ENCODE results near the gene CLDN15.

The CLDN15 gene

DNA sequence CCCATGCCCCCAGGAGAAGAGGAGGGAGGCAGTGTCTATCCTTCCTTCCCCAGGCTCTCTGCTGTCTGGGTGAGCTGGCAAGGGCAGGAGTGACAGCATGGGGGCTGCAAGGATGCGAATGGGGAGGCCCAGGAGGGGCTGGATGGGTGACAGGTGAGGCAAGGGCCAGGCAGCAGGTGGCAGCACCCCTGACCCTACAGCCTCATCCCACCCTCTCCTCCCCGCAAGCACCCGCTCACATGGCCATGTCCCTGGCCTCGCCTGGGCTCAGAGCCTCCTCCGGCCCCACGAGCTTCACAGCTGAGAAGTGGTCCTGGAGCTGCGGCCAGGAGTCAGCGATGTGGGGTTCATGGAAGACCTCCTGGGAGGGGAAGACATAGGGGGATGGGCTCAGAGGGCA, 25.6 kb downstream of the CLDN15 start:
- H3K4me3 ChIP-seq (ENCODE audit: low read depth, low read length), result no peak overlapping the region
- no peak for DNase-seq (ENCODE audit: low read depth, low spot score)
- in situ Hi-C loops (cut with HindIII; ENCODE audit: low sequenced_read_pairs), result no loop called here
- no peak for TF ChIP-seq CTCF (IDR thresholded peaks at IDR 0.05; ENCODE audit: low read depth, low read length)

- no peak for DNase-seq (ENCODE audit: low read depth, low spot score)
- TF ChIP-seq CTCF (IDR thresholded peaks at IDR 0.05; ENCODE audit: low read depth, low read length), result no peak
- H3K4me3 ChIP-seq (ENCODE audit: low read depth, low read length), result no peak overlapping the region
- in situ Hi-C loops (cut with HindIII; ENCODE audit: low sequenced_read_pairs), result no loop called here
These were observed 26.1 kb downstream of the CLDN15 start for GRCh38 chr7:101211501-101211900.

DNA sequence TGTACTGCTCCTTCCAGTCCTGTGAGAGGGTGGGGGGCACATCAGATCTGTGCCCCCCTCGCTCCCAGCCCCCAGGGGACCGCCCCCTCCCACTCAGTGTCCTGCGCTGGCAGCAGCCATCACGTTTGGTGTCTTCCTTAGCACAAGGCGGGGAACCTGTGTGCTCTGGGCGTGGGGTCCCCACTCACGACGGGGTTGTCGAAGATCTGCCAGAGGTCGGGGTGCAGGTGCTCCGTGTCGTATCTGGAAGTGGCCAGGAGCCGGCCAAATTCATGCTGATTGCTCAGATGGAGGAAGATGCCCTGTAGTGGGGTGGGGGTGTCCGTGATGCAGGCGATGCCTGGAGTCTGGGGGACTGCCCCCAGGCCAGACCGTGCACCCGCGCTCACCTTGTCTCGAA, 27.5 kb downstream of the CLDN15 start:
- in situ Hi-C loops (cut with HindIII; ENCODE audit: low sequenced_read_pairs), result no loop called here
- TF ChIP-seq CTCF (IDR thresholded peaks at IDR 0.05; ENCODE audit: low read depth, low read length), result no peak
- DNase-seq (ENCODE audit: low read depth, low spot score), result no peak
- H3K4me3 ChIP-seq (ENCODE audit: low read depth, low read length), result no peak overlapping the region

DNA sequence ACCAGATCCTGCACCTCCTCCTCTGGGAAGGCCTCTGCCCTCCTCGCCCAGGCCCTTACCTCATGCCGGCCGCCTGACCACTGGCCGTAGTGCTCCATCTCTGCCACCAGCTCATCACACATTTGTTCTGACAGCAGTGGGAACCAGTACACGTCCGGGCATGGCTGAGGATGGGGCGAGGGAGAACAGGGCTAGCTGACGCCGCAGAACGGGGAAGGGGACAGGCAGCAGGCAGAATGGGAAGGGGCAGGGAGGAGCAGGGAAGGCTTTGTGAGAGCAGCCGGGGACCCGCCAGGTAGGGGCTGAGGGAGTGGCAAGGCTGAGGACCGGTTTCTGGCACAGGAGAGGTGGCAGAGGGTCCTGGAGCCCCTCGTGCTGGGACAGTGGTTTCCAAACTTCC, 28.8 kb downstream of the CLDN15 start:
- no peak for DNase-seq (ENCODE audit: low read depth, low spot score)
- no peak overlapping the region for H3K4me3 ChIP-seq (ENCODE audit: low read depth, low read length)
- TF ChIP-seq CTCF (IDR thresholded peaks at IDR 0.05; ENCODE audit: low read depth, low read length), result no peak
- in situ Hi-C loops (cut with HindIII; ENCODE audit: low sequenced_read_pairs), result no loop called here

- in situ Hi-C loops (cut with HindIII; ENCODE audit: low sequenced_read_pairs), result no loop called here
- TF ChIP-seq CTCF (IDR thresholded peaks at IDR 0.05; ENCODE audit: low read depth, low read length), result no peak
- no peak overlapping the region for H3K4me3 ChIP-seq (ENCODE audit: low read depth, low read length)
- no peak for DNase-seq (ENCODE audit: low read depth, low spot score)
These were observed 30.1 kb downstream of the CLDN15 start for GRCh38 chr7:101207459-101207858.

- TF ChIP-seq CTCF (IDR thresholded peaks at IDR 0.05; ENCODE audit: low read depth, low read length), result no peak
- no peak overlapping the region for H3K4me3 ChIP-seq (ENCODE audit: low read depth, low read length)
- DNase-seq (ENCODE audit: low read depth, low spot score), result no peak
- in situ Hi-C loops (cut with HindIII; ENCODE audit: low sequenced_read_pairs), result no loop called here
These were observed 30.9 kb downstream of the CLDN15 start for GRCh38 chr7:101206665-101207042.
